HG03064 (cell line): ENCODE results near the gene FHDC1.

Experiments
- ATAC-seq: cut with Tn5 transposase; IDR thresholded peaks from one replicate; pipeline ENCODE4 v1.9.1; 2021; ENCODE audit warnings: low read depth; ENCODE audit not compliant: unreplicated experiment

Gene FHDC1

GRCh38 chr4:153001626-153002025 is 65.5 kb downstream of the FHDC1 start:
- no peak for ATAC-seq

- ATAC-seq = no peak
These were observed 66.0 kb downstream of the FHDC1 start for GRCh38 chr4:153002110-153002509.

- ATAC-seq = no peak
These were observed 68.1 kb downstream of the FHDC1 start for GRCh38 chr4:153004081-153004850.

GRCh38 chr4:153005899-153006381 is 69.8 kb downstream of the FHDC1 start:
- no peak for ATAC-seq

- ATAC-seq = no peak
These were observed 72.6 kb downstream of the FHDC1 start for GRCh38 chr4:153008578-153009199.

- no peak for ATAC-seq
These were observed 74.0 kb downstream of the FHDC1 start for GRCh38 chr4:153010146-153010545.

GRCh38 chr4:153013202-153013977 is 77.3 kb downstream of the FHDC1 start:
- ATAC-seq = no peak

GRCh38 chr4:153014460-153014859 is 78.3 kb downstream of the FHDC1 start:
- ATAC-seq = no peak

GRCh38 chr4:153016592-153016991 is 80.5 kb downstream of the FHDC1 start:
- no peak for ATAC-seq

GRCh38 chr4:153018031-153018430 is 81.9 kb downstream of the FHDC1 start:
- ATAC-seq = no peak

GRCh38 chr4:153018684-153019083 is 82.6 kb downstream of the FHDC1 start:
- ATAC-seq = no peak

- no peak for ATAC-seq
These were observed 83.8 kb downstream of the FHDC1 start for GRCh38 chr4:153019906-153020305.

- no peak for ATAC-seq
These were observed 84.3 kb downstream of the FHDC1 start for GRCh38 chr4:153020457-153020856.

GRCh38 chr4:153021276-153021675 is 85.2 kb downstream of the FHDC1 start:
- no peak for ATAC-seq

- ATAC-seq = no peak
These were observed 86.2 kb downstream of the FHDC1 start for GRCh38 chr4:153022241-153022715.

GRCh38 chr4:153023139-153023538 is 87.0 kb downstream of the FHDC1 start:
- ATAC-seq = no peak

GRCh38 chr4:153023692-153024394 is 87.7 kb downstream of the FHDC1 start:
- ATAC-seq = no peak

GRCh38 chr4:153024466-153024865 is 88.3 kb downstream of the FHDC1 start:
- ATAC-seq = no peak

GRCh38 chr4:153025406-153025805 is 89.3 kb downstream of the FHDC1 start:
- ATAC-seq = no peak

GRCh38 chr4:153026591-153027346 is 90.6 kb downstream of the FHDC1 start:
- ATAC-seq = no peak
